Stimulated activated CD8-positive, alpha-beta memory T cell treated with anti-CD3 and anti-CD28 coated beads, Interleukin-2, amount 100 ng/mL, for 48 hours (primary cell): Measurements from ENCODE around the gene AP1G2.

Experiments
- DNase-seq, 2 donors: peaks; one replicate each; pipeline ENCODE4 v3.0.0-alpha.2; 2020; ENCODE audit warnings: low read depth in 2 of 2

The AP1G2 gene

DNA sequence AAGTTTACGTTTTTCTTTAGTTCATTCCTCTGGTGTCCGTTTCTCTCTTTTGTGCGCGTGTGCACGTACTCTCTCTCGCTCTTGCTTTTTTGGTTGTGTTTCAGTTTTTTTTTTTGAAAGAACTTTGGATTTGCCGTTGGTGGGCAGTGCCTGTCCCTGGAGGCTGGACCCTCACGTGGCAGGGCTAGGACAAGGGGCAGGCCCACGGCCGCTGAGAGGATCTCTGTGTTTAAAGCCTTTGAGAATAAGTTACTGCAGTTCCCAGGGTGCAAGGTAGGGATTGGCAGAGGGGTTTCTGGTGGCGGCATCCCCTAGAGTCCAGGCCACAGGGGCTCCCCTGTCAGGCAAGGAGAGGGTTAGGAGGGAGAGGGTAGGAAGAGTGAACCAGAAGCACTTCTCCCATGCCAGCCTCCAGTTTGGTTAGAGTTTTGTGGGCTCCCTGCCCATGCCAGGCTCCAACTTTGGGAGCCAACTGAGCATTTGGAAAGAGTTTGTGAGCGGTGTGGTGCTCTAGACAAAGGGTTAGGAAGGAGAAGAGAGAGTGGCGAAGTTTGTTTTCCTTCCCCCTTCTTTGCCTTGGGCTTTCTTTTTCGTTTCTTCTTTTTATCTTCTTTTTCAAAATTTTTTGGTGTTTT lies 46.6 kb downstream of the AP1G2 start:
- no peak for DNase-seq

DNA sequence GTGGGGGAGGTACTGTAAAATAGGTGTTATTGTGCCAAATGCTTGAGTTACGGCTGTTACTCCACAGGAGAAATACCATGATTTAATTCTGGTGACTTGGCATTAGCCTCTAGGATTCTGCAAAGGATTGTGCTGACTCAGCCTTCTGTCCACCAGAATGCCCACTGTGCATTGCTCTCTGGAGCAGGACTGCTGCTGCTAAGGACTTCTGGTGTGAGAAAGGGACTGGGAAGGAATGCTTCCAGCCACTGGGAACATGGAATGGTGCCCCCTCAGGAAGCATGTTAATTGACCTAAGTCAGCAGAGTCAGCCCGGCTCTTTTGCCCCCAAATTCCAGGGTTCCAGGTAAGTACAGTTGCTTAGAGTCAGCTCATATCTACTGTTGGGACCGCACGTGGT lies 48.9 kb downstream of the AP1G2 start:
- DNase-seq: no peak

DNA sequence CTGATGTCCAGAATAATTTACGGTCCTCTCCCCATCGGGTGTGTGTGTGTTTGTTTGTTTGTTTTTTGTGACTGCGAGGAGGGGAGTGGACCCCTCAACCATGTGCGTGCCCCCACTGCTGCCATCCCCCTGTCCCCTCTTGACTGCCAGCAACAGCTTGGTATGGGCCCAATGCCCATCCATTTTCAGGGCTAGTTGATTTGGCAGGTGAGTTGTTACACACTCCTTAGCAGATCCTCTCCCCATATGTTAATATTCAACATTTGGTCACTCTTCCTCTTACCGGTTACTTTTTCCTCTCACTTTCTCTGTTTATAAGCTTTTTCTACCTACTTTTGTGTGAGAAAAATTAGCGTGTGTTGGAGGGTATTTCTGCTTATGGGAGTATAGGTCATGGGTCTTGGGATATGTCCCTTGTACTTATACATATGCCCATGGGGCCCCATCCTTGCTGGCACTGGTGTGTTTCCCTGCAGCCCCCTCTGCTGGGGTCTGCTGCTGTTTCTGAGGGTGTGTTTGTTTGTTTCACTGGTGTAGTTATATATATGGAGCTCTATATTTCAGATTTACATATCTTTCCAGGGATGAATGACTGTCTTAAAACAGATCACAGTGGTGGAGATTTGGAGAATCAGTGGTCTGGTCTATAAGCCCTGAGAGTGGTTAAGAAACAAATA lies 49.8 kb downstream of the AP1G2 start:
- no peak for DNase-seq

DNA sequence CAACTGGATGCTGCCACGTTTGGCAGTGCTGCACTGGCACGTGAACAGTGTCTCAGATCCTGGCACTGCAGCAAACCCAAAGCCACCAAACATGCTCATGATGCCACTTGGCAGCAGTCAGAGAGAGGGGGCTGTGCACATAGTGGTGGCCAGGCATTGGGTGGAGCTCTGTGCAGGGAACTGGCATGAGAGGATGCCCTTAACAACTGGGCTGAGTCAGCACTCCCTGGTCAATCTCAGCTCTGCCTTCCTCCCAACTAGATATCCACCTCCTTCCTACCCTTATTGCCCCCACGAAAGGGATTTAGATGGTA lies 53.0 kb downstream of the AP1G2 start:
- DNase-seq: no peak

DNA sequence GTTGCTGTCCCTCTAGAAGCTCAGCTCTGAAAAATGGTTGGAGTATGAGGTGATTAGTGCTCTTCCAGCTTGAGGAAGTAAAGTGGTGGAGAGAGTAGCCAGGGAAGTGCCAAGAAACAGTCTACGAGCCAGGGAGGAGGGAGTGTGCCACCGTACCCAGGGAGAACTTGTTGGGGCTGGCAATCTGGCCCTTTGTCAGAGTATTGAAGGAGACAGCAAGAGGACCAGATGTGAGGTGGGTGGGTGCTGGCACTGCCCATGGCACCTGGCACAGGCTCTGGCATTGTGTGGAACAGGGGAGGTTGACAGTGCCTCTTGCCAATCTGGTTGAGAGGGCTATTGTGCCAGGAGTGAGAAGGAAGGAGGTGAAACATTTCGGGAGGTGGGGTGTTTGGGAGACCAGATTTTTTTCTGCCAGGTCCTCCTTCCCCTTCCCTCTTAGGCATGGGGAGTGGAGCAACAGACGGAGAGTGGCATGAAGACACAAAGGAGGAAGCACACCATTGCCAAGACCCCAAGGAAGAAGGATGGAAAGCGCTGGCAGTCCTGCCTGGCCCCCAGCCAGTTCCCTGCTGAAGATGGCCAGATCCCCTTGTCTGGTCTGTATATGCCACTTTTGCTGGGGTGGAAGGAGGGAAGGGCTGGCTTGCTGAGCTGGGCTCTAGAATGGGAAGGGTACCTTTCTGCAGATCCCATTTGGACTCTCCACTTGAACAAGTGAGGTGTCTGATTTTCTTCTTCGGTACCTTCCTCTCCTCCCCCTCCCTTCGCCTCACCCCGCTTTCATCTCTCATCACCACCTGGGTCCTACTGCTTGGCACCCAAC lies 53.6 kb downstream of the AP1G2 start:
- no peak for DNase-seq

DNA sequence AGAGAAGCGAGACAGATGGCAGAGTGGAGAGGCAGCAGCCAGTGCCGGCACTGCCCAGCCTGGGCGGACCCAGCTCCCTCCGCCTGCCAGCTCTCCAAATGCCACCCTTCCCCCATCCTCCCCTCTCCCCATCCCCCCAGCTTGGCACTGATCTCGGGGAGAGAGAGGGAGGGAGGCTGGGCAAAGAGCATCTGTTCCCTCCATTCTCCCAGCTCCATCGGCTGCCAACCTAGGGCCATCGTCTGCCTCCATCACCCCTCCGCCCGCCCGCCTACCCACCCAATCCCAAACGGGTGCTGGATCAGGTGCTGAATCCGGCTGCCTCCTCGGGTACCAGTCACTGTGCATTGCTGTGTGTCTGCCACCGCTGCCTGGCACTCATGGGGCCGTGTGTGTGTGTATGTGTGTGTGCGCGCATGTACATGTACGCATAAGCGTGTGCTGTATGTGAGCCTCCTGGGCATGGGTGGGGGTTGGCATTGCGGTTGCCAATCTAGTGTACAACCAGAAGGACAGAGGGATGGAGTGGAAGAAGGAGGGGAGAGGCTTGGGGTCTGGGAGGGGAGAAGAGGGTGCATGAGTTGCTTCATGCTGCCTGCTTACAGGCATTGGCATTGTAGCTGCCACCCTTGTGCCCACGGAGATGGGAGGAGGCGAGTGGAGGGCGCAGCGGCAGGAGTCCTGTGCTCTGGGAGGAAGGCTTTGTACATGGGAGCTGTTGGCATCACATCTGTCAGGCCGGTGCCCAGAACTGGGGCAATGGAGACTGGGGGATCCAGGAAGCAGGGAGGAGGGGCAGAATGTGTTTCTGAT lies 54.4 kb downstream of the AP1G2 start:
- DNase-seq: no peak

DNA sequence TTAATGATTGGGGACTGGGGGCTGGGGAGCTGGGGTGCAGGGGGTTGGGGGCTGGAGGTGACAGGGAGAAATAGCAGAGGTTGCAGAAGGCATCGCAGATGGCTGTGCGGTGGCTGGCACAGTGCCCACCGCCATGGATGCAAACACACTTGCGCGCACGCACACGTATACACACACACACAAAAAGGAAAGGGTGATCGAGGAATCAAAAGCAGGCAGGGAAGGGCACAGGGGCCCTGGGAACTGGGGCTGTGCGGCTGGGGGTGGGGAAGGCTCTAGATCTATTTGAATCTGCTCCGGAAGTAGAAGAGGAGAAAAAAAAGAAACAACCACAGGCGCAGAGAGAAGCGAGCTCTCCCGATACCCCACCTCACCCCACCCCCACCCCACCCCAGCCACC lies 55.4 kb downstream of the AP1G2 start:
- DNase-seq: no peak
